Pulmonary artery endothelial cell (primary cell): Measurements from ENCODE around the gene LRRC61. TPM values are rescaled to one million over a fixed set of nuclear protein-coding genes. Genes with fewer than 3 reads are reported as not detected.
"Not testable (repeated sequence)": the region's sequence is repeated elsewhere in the genome, so short reads cannot be mapped to it uniquely, and the experiment has no call there.

Experiments
- DNase-seq: peaks from one replicate; pipeline ENCODE4 v3.0.0-alpha.2; 2011; ENCODE audit warnings: low read depth, low spot score
- total RNA-seq: library from RNA; depleted of rRNA; stranded (reverse); fragments of >200 nt; gene quantifications from 2 replicates; pipeline ENCODE4 v1.2.3, GENCODE V29; 2014

The LRRC61 gene
- total RNA-seq, 1 donor from 2014 or later: 0.07 TPM

GRCh38 chr7:150381096-150381495 lies 57.9 kb downstream of the LRRC61 start:
- no peak for DNase-seq

GRCh38 chr7:150381785-150382122 lies 58.6 kb downstream of the LRRC61 start:
- no peak for DNase-seq

- no peak for DNase-seq
Measured at GRCh38 chr7:150382123-150382843, 59.1 kb downstream of the LRRC61 start.

DNA sequence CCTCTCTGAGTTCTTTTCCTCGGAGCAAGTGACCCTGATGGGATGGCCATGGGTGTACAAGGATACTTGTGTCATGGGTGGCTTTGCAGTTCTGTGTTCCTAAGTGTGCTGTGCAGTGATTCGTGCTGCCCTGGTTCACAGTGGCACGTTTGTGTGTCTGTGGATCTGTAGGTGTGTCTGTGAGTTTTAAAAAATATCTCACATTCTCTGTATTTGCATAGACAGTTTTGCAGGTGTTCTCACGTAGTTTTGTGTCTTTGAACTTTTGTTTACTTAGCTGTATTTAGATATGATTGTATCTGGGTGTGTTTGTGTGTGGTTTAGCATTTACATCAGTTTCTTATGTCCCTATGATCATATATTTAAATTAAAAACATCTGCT lies 59.7 kb downstream of the LRRC61 start:
- no peak for DNase-seq

DNA sequence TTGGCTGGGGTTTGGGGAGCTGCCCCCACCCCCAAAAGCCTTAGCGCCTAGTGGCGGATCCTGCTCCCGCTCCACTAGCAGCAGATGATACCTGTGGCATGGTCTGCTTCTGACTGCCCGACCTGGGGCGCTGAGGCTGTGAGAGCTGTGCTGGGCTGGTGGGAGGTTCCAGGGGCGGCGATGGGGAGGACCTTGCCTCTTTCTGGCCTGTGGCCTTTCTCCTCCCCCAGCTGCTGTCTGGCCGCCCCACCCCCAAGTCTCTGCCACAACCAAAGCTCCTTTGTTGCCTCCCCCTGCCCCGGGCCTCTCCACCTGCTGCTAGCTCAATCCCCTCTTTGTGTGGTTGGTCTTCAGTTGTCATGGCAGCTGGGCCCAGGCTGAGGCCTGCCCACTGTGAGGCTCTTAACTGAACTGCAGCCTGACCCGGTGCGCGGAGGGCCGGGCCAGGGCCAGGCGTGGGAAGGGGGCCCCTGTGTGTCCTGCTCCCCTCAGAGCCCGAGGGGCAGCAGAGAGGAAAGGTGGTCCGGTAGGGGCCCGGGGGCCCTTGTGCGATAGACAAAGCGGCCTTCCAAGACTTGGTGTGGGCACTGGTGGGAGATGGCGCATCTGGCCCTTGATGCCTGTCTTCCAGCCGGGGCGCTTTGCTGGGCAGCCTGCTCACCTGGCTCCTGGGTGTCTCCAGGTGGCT lies 60.7 kb downstream of the LRRC61 start:
- DNase-seq: no peak

- no peak for DNase-seq
Measured at GRCh38 chr7:150384406-150385301, 61.5 kb downstream of the LRRC61 start.

DNA sequence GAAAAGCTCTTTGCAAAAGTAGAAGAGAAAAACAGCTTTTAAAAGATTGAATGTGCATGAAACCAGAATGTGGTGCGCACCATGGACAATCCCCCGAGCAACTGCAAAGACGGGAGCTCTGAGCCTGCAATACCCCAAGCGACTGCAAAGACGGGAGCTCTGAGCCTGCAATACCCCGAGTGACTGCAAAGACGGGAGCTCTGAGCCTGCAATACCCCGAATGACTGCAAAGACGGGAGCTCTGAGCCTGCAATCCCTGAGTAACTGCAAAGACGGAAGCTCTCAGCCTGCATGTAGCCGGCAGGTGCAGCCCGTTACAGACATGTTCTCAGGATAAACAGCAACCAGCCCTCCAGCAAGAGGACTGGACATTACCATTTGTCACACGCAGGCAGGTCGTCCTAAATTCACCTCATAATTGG lies 62.2 kb downstream of the LRRC61 start:
- no peak for DNase-seq

DNA sequence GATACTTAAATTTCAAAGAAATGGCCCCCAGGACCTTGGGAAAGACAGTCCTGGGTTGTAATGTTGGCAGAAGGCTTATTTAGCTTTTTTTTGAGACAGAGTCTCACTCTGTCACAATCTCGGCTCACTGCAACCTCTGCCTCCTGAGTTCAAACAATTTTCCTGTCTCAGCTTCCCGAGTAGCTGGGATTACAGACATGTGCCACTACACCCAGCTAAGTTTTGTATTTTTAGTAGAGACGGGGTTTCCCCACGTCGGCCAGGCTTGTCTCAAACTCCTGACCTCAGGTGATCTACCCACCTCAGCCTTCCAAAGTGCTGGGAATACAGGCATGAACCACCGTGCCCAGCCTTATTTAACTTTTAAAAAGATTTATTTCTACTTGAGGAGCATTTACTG lies 62.7 kb downstream of the LRRC61 start:
- DNase-seq: not testable (repeated sequence)

Other genes with a start within 250 kb of the LRRC61 start
- gene ACTR3C, start 190 bp downstream of the LRRC61 start, total RNA-seq: 0.20 and 0.67 TPM in 2 replicates
- gene RARRES2, start 18.3 kb downstream of the LRRC61 start, total RNA-seq: not detected in 2 replicates
- 72.8 and 72.9 TPM in 2 replicates for gene REPIN1, start 45.5 kb downstream of the LRRC61 start, total RNA-seq
- 9.2 and 9.7 TPM in 2 replicates for gene ZNF775, start 56.0 kb downstream of the LRRC61 start, total RNA-seq
- gene GIMAP8, start 127.3 kb downstream of the LRRC61 start, total RNA-seq: 68.3 and 104 TPM in 2 replicates
- 48.7 and 72.0 TPM in 2 replicates for gene GIMAP7, start 191.5 kb downstream of the LRRC61 start, total RNA-seq
- gene GIMAP4, start 244.0 kb downstream of the LRRC61 start, total RNA-seq: 60.1 and 63.4 TPM in 2 replicates